Stimulated activated CD4-positive, alpha-beta T cell treated with anti-CD3 and anti-CD28 coated beads, Interleukin-15, amount 100 ng/mL, for 48 hours (primary cell): ENCODE results near the gene CLSTN1.
"Not testable (repeated sequence)": the region's sequence is repeated elsewhere in the genome, so short reads cannot be mapped to it uniquely, and the experiment has no call there.

ENCODE experiments used
- DNase-seq, 2 donors: peaks; one replicate each; pipeline ENCODE4 v3.0.0-alpha.2; 2020; ENCODE audit warnings: low read depth in 2 of 2

The CLSTN1 gene

DNA sequence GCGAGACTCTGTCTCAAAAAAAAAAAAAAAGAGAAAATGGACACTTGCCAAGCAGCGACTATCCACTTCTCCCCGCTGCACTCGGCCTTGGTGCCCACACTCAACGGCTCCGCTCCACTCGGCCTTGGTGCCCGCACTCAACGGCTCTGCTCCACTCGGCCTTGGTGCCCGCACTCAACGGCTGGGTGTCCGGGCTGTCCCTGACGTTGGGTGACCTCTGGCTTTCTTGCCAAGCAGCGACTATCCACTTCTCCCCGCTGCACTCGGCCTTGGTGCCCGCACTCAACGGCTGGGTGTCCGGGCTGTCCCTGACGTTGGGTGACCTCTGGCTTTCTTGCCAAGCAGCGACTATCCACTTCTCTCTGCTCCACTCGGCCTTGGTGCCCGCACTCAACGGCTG is 61.3 kb downstream of the CLSTN1 start:
- not testable (repeated sequence) for DNase-seq

GRCh38 chr1:9761855-9762254 is 61.9 kb downstream of the CLSTN1 start:
- DNase-seq = no peak

GRCh38 chr1:9760824-9761223 is 62.9 kb downstream of the CLSTN1 start:
- DNase-seq = no peak

DNA sequence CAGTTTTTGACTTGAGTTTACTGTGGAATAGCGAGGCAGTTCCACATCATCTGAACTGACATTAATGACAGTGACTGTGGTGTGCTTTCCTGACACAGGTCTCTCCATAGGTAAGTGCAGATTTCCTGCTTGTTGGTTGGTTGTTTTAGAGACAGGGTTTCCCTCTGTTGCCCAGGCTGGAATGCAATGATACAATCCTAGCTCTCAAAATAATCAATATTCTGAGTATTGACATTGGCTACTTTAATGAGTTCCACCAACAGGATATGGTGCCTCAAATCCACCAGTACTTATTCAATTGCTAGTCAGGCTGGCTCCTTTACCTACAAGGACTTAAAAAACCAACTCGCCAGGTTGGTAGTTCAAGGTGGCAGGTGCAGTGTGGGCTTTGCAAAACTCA is 63.8 kb downstream of the CLSTN1 start:
- DNase-seq = no peak

GRCh38 chr1:9758559-9759121 is 65.1 kb downstream of the CLSTN1 start:
- DNase-seq = no peak

DNA sequence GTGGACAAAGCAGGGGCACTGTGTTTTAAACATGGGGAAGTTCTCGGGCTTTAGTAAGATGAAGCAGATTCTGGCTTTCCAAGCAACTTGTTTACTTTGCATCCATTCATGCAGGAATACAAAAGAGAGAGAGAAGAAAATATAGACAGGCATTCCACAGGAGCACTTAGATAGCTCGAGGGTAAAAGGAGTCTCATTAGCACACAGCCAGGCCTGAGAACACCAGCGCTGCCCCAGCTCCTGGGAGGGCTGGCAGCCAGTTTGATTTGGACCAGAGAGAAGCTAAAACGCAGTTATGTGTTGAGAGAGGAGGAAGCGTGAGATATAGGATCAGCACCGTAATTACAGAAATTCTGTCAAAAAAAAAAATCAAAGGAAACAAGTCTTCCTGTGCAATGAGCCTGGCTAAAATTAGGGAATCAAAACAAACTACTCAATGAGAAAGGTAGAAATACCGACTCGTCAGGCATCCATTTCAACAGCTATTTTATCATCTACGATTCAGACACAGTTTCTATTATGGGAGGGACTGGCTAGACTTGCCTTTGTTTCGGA is 68.2 kb downstream of the CLSTN1 start:
- DNase-seq = no peak

GRCh38 chr1:9753121-9753531 is 70.6 kb downstream of the CLSTN1 start:
- no peak for DNase-seq

GRCh38 chr1:9751971-9752370 is 71.8 kb downstream of the CLSTN1 start:
- no peak for DNase-seq

DNA sequence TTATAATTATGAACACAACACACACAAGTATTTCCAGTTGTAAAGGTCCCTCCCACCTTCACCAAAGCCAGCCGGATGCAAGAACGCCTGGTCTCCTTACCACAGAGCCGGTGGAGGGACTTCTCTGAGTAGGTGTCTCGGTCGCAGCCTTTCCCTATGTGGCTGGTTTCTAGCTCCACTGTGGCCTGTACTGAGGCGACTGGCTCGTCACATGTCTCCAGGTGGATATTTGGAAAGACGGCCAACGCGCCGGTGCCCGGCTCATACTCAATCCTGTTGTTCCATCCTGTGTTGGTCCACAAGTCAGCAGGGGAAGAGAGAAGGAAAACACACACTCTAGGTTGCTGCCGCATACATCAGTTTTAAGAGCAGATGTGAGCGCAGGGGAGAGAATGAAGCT is 74.4 kb downstream of the CLSTN1 start:
- no peak for DNase-seq

DNA sequence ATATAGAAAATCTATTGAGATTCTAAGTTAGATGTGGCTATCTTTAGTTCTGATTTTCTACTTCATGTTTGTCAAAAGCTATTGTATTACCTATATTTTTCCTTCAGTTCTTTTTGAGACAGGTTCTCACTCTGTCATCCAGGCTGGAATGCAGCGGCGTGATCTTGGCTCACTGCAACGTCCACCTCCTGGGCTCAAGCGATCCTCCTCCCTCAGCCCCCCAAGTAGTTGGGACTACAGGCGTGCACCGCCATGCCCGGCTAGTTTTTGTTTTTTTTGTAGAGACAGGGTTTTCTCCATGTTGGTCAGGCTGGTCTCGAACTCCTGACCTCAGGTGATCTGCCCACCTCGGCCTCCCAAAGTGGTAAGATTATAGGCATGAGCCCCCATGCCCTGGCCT is 75.4 kb downstream of the CLSTN1 start:
- DNase-seq = not testable (repeated sequence)

DNA sequence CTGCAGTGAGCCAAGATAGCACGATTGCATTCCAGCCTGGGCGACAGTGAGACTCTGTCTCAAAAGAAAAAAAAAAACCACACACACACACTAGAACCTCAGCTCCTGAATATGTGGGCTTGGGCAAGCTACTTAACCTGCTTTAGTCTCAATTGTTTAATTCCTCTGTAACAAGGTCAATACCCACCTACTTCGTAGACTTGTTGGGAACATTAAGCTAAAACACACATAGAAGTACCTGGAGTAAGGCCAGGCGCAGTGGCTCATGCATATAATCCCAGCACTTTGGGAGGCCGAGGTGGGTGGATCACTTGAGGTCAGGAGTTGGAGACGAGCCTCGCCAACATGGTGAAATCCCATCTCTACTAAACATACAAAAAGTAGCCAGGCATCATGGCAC is 77.1 kb downstream of the CLSTN1 start:
- DNase-seq = no peak

GRCh38 chr1:9746211-9746610 is 77.6 kb downstream of the CLSTN1 start:
- DNase-seq = no peak

GRCh38 chr1:9744106-9744799 is 79.5 kb downstream of the CLSTN1 start:
- DNase-seq = no peak

DNA sequence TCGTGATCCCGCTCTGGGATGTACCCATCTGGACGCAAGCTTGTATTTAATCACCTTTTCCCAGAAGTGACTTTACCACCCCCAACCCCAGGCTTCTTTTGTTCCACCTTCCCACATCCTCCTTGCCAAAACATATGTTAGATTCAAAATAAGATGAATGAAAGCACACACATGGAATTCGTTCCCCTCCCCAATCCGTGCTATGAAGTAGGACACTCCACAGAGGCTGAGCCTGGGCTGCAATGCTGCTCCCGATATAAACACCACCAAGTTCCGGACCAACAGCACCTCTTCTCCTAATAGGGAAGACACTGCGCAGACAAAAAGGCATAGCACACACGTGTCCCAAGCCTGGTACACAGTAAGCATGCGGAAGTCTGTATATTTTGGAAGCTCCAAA is 86.1 kb downstream of the CLSTN1 start:
- DNase-seq = no peak

DNA sequence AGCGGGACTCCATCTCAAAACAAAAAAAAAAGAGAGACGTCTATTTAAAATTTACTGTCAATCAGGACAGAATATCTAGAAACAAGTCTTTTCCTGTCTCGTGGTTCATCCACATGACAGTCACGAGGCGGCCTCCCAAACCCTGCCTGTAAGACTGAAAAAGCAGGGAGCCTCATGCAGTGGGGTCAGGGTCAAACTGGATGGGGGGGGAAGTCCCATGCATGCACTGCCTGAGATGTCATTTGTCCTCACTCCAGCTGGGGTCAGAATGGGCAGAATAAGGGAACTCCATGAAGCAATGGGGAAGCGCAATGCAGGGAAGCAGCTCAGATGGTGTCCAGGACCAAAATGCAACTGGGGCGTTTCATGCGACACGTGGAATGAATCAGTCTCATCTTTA is 86.7 kb downstream of the CLSTN1 start:
- DNase-seq = no peak

GRCh38 chr1:9736241-9736640 is 87.5 kb downstream of the CLSTN1 start:
- DNase-seq = no peak

- no peak for DNase-seq
Observed at GRCh38 chr1:9735800-9736199, 88.0 kb downstream of the CLSTN1 start.

DNA sequence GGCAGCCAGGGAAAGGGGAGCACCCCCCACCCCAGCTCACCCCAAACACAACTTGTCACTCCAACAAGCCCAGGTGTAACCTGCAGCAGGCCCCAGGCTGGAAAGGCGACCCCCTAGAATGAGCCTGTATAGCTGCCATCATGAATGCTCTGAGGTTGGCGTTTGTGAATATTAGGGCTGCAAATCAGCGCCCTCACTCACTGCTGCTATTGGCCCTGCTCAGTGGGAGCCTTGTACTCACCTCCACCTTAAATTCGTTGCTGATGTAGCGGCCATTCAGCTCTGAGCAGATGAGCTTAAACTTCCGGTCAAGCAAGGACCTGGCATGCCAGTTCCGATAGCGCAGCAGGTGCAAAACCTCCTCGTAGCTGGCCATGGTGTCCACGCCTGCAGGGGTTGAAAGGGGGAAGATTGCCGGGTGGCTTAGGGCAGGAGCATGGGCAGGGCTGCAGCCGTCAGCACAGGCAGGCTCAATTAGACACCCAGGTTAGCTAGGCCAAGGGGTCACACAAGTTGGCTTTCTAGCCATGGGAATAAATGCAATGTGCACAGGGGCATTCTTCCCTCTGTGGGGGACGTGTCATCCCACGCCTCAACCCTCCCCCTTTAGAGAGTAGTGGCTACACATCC is 90.5 kb downstream of the CLSTN1 start:
- DNase-seq = no peak

DNA sequence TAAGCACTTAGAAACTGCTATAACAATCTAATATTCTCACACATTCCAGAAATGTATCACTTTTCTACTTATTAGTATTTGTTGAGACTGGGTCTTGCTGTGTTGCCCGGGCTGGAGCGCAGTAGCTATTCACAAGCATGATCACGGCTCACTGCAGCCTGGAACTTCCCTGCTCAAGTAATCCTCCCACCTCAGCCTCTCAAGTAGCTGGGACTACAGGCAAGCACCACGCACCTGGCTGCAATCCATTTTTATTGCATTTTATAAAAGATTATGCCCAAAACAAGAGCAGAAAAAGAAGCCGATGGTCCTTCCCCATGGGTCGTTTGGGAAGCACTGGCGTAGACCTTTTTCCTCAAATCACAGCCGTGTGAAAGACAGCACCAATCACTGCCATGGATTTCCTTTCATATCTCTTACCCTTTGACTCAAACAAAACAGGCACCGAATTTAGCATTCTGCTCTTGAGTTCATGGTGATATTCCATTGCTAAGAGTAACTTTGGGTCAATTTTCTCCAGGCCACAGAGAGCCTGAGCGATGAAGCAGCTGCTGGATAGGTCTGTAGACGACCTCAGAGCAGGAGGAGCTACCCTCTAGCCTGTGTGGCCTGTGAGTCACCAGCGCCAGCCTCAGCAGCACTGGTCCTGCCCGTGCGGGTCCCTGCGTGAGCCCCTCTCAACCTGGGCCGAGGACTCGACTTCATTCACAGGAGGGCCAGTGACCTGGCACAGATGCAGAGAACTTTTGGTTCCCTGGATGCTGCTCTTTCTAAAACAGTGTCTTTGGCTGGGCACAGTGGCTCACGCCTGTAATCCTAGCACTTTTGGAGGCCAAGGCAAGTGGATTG is 91.4 kb downstream of the CLSTN1 start:
- no peak for DNase-seq

GRCh38 chr1:9731561-9731960 is 92.2 kb downstream of the CLSTN1 start:
- no peak for DNase-seq

DNA sequence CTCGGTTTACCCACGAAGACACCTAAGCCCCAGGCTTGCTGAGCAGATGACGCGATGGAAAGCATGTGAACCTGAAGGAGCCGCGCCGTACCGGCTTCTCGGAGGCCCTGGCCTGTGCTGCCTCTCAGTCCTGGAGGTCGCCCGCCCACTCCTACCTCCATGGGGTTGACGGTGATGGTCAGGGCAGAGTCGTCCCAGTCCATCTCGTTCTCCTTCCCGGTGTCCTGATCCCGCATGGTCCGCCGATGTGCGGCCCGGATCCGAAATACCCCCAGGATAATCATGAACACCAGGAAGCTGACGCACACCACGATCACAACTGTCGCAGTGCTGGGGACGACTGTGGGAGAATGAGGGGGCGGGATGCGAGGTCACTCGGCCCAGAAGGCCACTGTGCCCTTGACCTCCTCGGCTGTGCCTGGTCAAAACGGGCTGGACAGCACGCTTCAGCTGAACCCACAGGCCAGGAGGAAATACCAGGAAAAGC is 92.7 kb downstream of the CLSTN1 start:
- no peak for DNase-seq
